HG03432 (cell line): ENCODE measurements around the gene CDKL2.
"Not testable (repeated sequence)": the region's sequence is repeated elsewhere in the genome, so short reads cannot be mapped to it uniquely, and the experiment has no call there.

ENCODE experiments used
- ATAC-seq: cut with Tn5 transposase; IDR thresholded peaks from one replicate; pipeline ENCODE4 v1.9.1; 2021; ENCODE audit warnings: mild to moderate bottlenecking, moderate library complexity; ENCODE audit not compliant: unreplicated experiment

The CDKL2 gene

GRCh38 chr4:75630174-75630936 is at the start of gene CDKL2:
TSS of gene CDKL2 (minus strand) at chr4:75630528. CDS start at chr4:75625988, 4,540 bp downstream.
- ATAC-seq: peak; percentile 100

GRCh38 chr4:75678965-75679364 is 48.6 kb upstream of the CDKL2 start:
- ATAC-seq: no peak

GRCh38 chr4:75678473-75678872 is 48.1 kb upstream of the CDKL2 start:
- no peak for ATAC-seq

GRCh38 chr4:75675004-75675531 is 44.7 kb upstream of the CDKL2 start:
- ATAC-seq: no peak

- ATAC-seq: no peak
Observed at GRCh38 chr4:75673959-75674328, 43.6 kb upstream of the CDKL2 start.

- peak; percentile 96 for ATAC-seq
Observed at GRCh38 chr4:75673027-75673958, 43.0 kb upstream of the CDKL2 start, which contains the start of gene G3BP2. TSS of gene G3BP2 (minus strand) at chr4:75673411. CDS start at chr4:75662025, 11,386 bp downstream.

GRCh38 chr4:75672461-75673026 is 42.2 kb upstream of the CDKL2 start:
- ATAC-seq: peak; percentile 27

GRCh38 chr4:75671802-75672421 is 41.6 kb upstream of the CDKL2 start:
- no peak for ATAC-seq

GRCh38 chr4:75668596-75668995 is 38.3 kb upstream of the CDKL2 start:
- ATAC-seq: no peak

GRCh38 chr4:75667636-75668035 is 37.3 kb upstream of the CDKL2 start:
- not testable (repeated sequence) for ATAC-seq

GRCh38 chr4:75666299-75666698 is 36.0 kb upstream of the CDKL2 start:
- ATAC-seq: no peak

GRCh38 chr4:75664604-75665003 is 34.3 kb upstream of the CDKL2 start:
- not testable (repeated sequence) for ATAC-seq

- no peak for ATAC-seq
Observed at GRCh38 chr4:75662626-75663025, 32.3 kb upstream of the CDKL2 start.

- no peak for ATAC-seq
Observed at GRCh38 chr4:75660491-75660890, 30.2 kb upstream of the CDKL2 start.

- ATAC-seq: no peak
Observed at GRCh38 chr4:75659512-75660031, 29.2 kb upstream of the CDKL2 start.

- ATAC-seq: no peak
Observed at GRCh38 chr4:75658876-75659275, 28.5 kb upstream of the CDKL2 start.

GRCh38 chr4:75655562-75655961 is 25.2 kb upstream of the CDKL2 start:
- no peak for ATAC-seq

GRCh38 chr4:75654905-75655304 is 24.6 kb upstream of the CDKL2 start:
- no peak for ATAC-seq

GRCh38 chr4:75653845-75654503 is 23.6 kb upstream of the CDKL2 start:
- ATAC-seq: no peak

- ATAC-seq: no peak
Observed at GRCh38 chr4:75644095-75644494, 13.8 kb upstream of the CDKL2 start.
